ENCODE data around the gene PLEKHO2. TPM values are rescaled to one million over a fixed set of nuclear protein-coding genes. Genes with fewer than 3 reads are reported as not detected.
A peak's percentile ranks its signal among the peaks of the same experiment; 100 is the strongest.

PLEKHO2 gene
- total RNA-seq, 6 donors from 2014 or later = 21.9 to 83.0 (median 51.3) TPM

GRCh38 chr15:64877435-64877834 is 35.7 kb downstream of the PLEKHO2 start:
- peaks cover 31 to 42% (median 39%) of the 10 kb centered on the region in 4 donors for H3K4me1 ChIP-seq
- peak; percentile 53 to 63 for TF ChIP-seq POLR2AphosphoS5 (IDR thresholded peaks at IDR 0.05)
- TF ChIP-seq CTCF (IDR thresholded peaks at IDR 0.05) = no peak
- peak in 1 of 4 donors; percentile 61 for TF ChIP-seq POLR2A (IDR thresholded peaks at IDR 0.05)
- TF ChIP-seq EP300 (IDR thresholded peaks at IDR 0.05) = no peak
- WGBS, 2 donors = 63 to 72% methylated on average over 1 to 2 of the region's 3 CpGs
- no peaks in the 10 kb centered on the region for H3K9me3 ChIP-seq
- peak overlapping the region; percentile 39 to 87 (median 79) for H3K27ac ChIP-seq
- ATAC-seq (ENCODE audit: low FRiP score in 2 of 2) (peak; percentile 75 to 81), DNase-seq (peak; percentile 80 to 82)
- no peaks in the 10 kb centered on the region for H3K27me3 ChIP-seq
- H3K36me3 ChIP-seq = no peaks in the 10 kb centered on the region
- no peak overlapping the region for H3K4me3 ChIP-seq

DNA sequence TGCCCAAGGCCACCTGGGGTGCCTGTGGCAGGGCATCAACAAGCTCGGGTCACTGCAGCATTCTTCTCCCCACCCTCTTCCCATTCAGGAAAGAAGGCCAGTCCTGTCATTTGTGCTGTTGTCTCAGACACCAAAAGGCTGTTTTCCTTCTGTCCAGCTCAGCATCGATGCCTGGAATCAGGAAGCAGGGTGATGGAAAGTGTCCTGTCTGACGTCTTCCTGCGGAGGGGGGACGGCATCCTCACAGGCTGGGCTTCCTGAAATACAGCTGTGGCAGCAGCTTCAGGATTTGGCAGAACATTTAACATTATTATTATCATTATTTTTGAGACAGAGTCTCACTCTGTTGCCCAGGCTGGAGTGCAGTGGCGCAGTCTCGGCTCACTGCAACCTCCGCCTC is 37.0 kb downstream of the PLEKHO2 start:
- no peaks in the 10 kb centered on the region for H3K9me3 ChIP-seq
- TF ChIP-seq EP300 (IDR thresholded peaks at IDR 0.05) = peak in 2 of 4 donors; percentile 59 to 65
- no peak for TF ChIP-seq CTCF (IDR thresholded peaks at IDR 0.05)
- peak; percentile 64 to 97 for TF ChIP-seq POLR2AphosphoS5 (IDR thresholded peaks at IDR 0.05)
- peak in 1 of 4 donors; percentile 49 for TF ChIP-seq POLR2A (IDR thresholded peaks at IDR 0.05)
- H3K36me3 ChIP-seq = no peaks in the 10 kb centered on the region
- no peaks in the 10 kb centered on the region for H3K27me3 ChIP-seq
- H3K27ac ChIP-seq = peak overlapping the region; percentile 39 to 87 (median 79)
- H3K4me3 ChIP-seq = no peak overlapping the region
- peaks cover 26 to 46% (median 40%) of the 10 kb centered on the region in 4 donors for H3K4me1 ChIP-seq
- WGBS, 2 donors = 45 to 56% methylated on average over 8 of the region's 8 CpGs
- ATAC-seq (ENCODE audit: low FRiP score in 2 of 2) (peak; percentile 5 to 43), DNase-seq (no peak)

- WGBS, 2 donors = 56 to 76% methylated on average over 5 of the region's 5 CpGs
- ATAC-seq (ENCODE audit: low FRiP score in 2 of 2) (peak; percentile 78 to 83), DNase-seq (peak in 1 of 2 donors; percentile 42)
- H3K4me1 ChIP-seq = peaks cover 18 to 37% (median 30%) of the 10 kb centered on the region in 4 donors
- no peaks in the 10 kb centered on the region for H3K9me3 ChIP-seq
- no peak overlapping the region for H3K4me3 ChIP-seq
- no peaks in the 10 kb centered on the region for H3K36me3 ChIP-seq
- H3K27ac ChIP-seq = peak overlapping the region; percentile 70 to 82 (median 78)
- TF ChIP-seq EP300 (IDR thresholded peaks at IDR 0.05) (no peak), POLR2AphosphoS5 (IDR thresholded peaks at IDR 0.05) (peak in 1 of 2 donors; percentile 60), CTCF (IDR thresholded peaks at IDR 0.05) (no peak)
- no peaks in the 10 kb centered on the region for H3K27me3 ChIP-seq
These were observed 41.4 kb downstream of the PLEKHO2 start for GRCh38 chr15:64883100-64883581.

- DNase-seq (peak in 1 of 2 donors; percentile 90), ATAC-seq (ENCODE audit: low FRiP score in 2 of 2) (peak; percentile 79 to 88)
- TF ChIP-seq CTCF (IDR thresholded peaks at IDR 0.05) (no peak), EP300 (IDR thresholded peaks at IDR 0.05) (peak in 1 of 4 donors; percentile 36), POLR2AphosphoS5 (IDR thresholded peaks at IDR 0.05) (peak; percentile 42 to 78), POLR2A (IDR thresholded peaks at IDR 0.05) (peak in 1 of 4 donors; percentile 70)
- 15 to 52% methylated on average over 3 to 10 of the region's 10 CpGs for WGBS, 2 donors
- Histone ChIP-seq H3K36me3 (no peaks in the 10 kb centered on the region), H3K9me3 (no peaks in the 10 kb centered on the region), H3K4me1 (peaks cover 14 to 28% (median 21%) of the 10 kb centered on the region in 4 donors), H3K27ac (peak overlapping the region; percentile 70 to 82 (median 78)), H3K27me3 (no peaks in the 10 kb centered on the region), H3K4me3 (no peak overlapping the region)
These were observed 42.3 kb downstream of the PLEKHO2 start for GRCh38 chr15:64883997-64884511.
